Measurements from ENCODE around the gene AMOTL2.

DNA sequence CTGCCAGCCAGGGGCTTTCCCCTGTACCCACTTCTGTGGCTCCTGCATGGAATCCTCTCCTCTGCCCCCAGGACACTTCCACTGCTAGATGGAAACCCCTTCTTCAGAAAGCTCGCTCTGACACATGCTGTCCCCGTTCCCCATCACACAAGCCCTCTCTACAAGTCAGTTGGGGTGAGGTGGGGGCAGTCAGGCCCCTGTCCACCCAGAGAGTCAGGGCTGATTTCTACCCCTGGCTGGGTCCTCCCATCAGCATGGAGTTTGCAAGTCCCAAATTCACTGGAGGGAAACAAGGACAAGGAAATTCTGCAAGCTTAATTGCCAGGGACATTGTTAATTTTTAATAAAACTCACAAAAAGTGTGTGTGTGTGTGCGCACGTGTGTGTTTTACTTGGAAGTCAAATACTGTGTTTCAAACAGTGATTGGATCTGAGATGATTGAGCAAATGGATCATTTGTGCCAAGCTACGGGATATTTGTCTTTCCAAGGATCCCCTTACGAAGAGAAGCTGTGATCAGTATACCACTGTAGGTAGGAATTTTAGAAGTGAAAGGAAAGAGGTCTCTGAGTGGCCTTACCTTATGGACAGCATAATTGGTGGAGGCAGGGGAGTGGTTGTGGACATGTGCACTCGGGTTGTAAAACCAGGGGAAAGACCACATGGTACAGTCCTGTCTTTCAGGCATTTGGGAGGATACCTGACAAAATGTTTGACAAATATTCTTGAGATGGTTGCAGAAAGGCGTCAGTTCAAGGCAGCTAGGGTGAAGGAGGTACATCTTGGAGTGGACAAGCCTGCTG, 1.5 kb upstream of the AMOTL2 start:
- TF ChIP-seq, protein P1, sequence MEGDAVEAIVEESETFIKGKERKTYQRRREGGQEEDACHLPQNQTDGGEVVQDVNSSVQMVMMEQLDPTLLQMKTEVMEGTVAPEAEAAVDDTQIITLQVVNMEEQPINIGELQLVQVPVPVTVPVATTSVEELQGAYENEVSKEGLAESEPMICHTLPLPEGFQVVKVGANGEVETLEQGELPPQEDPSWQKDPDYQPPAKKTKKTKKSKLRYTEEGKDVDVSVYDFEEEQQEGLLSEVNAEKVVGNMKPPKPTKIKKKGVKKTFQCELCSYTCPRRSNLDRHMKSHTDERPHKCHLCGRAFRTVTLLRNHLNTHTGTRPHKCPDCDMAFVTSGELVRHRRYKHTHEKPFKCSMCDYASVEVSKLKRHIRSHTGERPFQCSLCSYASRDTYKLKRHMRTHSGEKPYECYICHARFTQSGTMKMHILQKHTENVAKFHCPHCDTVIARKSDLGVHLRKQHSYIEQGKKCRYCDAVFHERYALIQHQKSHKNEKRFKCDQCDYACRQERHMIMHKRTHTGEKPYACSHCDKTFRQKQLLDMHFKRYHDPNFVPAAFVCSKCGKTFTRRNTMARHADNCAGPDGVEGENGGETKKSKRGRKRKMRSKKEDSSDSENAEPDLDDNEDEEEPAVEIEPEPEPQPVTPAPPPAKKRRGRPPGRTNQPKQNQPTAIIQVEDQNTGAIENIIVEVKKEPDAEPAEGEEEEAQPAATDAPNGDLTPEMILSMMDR (optimal IDR thresholded peaks at IDR 0.05 in 1 of 3, IDR thresholded peaks at IDR 0.05 in 1 of 3, conservative IDR thresholded peaks at IDR 0.05 in 1 of 3; ENCODE audit: extremely low read depth in 1 of 3, insufficient read depth in 2 of 3, low read length in 3 of 3): no peak
- TF ChIP-seq EZH2 (IDR thresholded peaks at IDR 0.05; ENCODE audit: low read length): no peak

All from keratinocyte (primary cell).